ENCODE data around the gene C5. TPM values are rescaled to one million over a fixed set of nuclear protein-coding genes. Genes with fewer than 3 reads are reported as not detected.

Gene C5
- total RNA-seq, 4 donors from 2014 or later, result 0.20 to 3.4 (median 1.9) TPM

DNA sequence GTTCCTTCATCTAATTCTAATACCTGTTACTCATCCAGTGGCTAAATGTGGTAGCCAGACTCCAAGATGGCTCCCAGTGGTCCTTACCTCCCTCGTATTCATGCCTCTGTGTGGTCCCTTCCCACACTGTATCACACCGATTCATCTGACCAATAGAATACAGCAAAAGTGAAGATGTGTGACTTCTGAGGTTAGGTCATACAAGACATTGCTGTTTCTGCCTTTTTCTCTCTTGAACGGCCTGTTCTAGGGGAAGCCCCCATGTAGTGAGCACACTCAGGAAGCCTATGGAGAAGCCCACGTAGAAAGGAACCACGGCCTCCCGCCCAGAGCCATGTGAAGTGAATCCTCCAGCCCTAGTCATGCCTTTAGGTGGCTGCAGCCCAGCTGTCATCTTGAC, 9.4 kb upstream of the C5 start:
- 81 to 84% methylated on average over 2 to 6 of the region's 6 CpGs for WGBS, 2 donors (ENCODE audit: low coverage in 1 of 2)
- DNase-seq, result no peak
- Histone ChIP-seq H3K9me3 (no peaks in the 10 kb centered on the region), H3K36me3 (no peaks in the 10 kb centered on the region), H3K4me3 (no peak overlapping the region), H3K27ac (no peak overlapping the region), H3K27me3 (no peaks in the 10 kb centered on the region), H3K4me1 (peaks cover 0 to 3% (median 0%) of the 10 kb centered on the region in 4 donors)
- in situ Hi-C loops (cut with MboI; ENCODE audit: low pct_ligation_motif_present in 1 of 4, low pct_unique_long_range_greater_than_20kb in 1 of 4, low sequenced_read_pairs in 3 of 4) (loop anchor here in 1 of 4 donors (25.0 kb wide), 1 partner anchor 297 kb away; no protein-coding TSS in a partner anchor), intact Hi-C loops (cut with DNase I; ENCODE audit: low total_unique reads) (loop anchor here (10.0 kb wide), 1 partner anchor 305 kb away; no protein-coding TSS in a partner anchor)
- TF ChIP-seq POLR2AphosphoS5 (IDR thresholded peaks at IDR 0.05) (no peak), POLR2A (IDR thresholded peaks at IDR 0.05) (no peak)

DNA sequence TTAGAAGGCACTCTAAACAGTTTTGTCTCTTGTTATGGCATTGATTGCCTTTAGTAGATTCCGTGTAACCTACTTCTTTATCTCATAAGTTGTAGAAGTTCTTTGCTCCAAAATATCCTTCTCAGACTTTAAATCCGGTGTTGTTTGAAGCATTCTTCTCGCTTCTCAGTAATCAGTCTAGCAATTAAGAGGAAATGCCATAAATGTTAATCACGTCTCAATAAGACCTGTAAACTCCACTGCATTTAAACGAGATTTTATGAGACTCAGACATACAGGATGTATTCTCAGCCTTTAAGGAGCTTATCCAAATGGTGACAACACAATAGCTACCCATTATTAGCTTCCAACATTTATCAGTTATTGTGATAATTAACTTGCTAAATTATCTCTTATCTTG, 7.7 kb upstream of the C5 start:
- in situ Hi-C loops (cut with MboI; ENCODE audit: low pct_ligation_motif_present in 1 of 4, low pct_unique_long_range_greater_than_20kb in 1 of 4, low sequenced_read_pairs in 3 of 4), result loop anchor here in 1 of 4 donors (25.0 kb wide), 1 partner anchor 296 kb away; no protein-coding TSS in a partner anchor
- TF ChIP-seq, protein P1, sequence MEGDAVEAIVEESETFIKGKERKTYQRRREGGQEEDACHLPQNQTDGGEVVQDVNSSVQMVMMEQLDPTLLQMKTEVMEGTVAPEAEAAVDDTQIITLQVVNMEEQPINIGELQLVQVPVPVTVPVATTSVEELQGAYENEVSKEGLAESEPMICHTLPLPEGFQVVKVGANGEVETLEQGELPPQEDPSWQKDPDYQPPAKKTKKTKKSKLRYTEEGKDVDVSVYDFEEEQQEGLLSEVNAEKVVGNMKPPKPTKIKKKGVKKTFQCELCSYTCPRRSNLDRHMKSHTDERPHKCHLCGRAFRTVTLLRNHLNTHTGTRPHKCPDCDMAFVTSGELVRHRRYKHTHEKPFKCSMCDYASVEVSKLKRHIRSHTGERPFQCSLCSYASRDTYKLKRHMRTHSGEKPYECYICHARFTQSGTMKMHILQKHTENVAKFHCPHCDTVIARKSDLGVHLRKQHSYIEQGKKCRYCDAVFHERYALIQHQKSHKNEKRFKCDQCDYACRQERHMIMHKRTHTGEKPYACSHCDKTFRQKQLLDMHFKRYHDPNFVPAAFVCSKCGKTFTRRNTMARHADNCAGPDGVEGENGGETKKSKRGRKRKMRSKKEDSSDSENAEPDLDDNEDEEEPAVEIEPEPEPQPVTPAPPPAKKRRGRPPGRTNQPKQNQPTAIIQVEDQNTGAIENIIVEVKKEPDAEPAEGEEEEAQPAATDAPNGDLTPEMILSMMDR (IDR thresholded peaks at IDR 0.05), result no peak
- no peak for TF ChIP-seq POLR2AphosphoS5 (IDR thresholded peaks at IDR 0.05)
- TF ChIP-seq EP300 (IDR thresholded peaks at IDR 0.05; ENCODE audit: low read depth), result no peak
- TF ChIP-seq POLR2A (IDR thresholded peaks at IDR 0.05), result no peak
- H3K27ac ChIP-seq, result no peak overlapping the region
- peaks cover 0 to 3% (median 0%) of the 10 kb centered on the region in 4 donors for H3K4me1 ChIP-seq
- intact Hi-C loops (cut with DNase I; ENCODE audit: low total_unique reads), result loop anchor here (10.0 kb wide), 1 partner anchor 303 kb away; no protein-coding TSS in a partner anchor
- H3K4me3 ChIP-seq, result no peak overlapping the region
- H3K36me3 ChIP-seq, result no peaks in the 10 kb centered on the region
- 79 to 88% methylated on average over 5 of the region's 5 CpGs for WGBS, 2 donors (ENCODE audit: low coverage in 1 of 2)
- DNase-seq, result no peak
- no peaks in the 10 kb centered on the region for H3K27me3 ChIP-seq
- H3K9me3 ChIP-seq, result no peaks in the 10 kb centered on the region

DNA sequence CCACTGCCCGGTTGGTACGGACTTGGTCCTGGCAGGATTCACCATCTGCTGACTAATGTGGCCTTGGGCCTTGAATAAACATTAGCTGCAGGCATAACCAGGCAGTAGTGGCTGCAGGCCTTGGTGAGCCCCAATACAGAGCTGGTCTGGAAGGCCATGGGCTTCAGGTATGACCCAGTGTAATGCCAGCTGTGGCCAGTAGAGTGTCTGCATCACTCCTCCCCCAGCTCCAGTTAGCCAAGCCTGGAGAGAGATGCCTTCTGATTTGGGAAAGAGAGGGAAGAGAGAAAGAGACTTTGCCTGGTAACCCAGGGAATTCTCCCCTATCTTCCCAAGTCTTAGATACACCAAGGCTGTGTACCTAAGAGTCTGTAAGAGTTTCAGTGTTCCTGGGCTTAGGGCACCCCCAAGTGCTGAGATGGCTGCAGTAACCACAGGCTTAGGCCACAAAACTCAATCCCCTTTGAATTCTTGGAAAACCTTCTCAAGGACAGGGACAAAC, 5.6 kb upstream of the C5 start:
- in situ Hi-C loops (cut with MboI; ENCODE audit: low pct_ligation_motif_present in 1 of 4, low pct_unique_long_range_greater_than_20kb in 1 of 4, low sequenced_read_pairs in 3 of 4), result loop anchor here in 1 of 4 donors (25.0 kb wide), 1 partner anchor 293 kb away; no protein-coding TSS in a partner anchor
- 100% methylated on average over 2 of the region's 2 CpGs; no CpG with 5 or more reads in 1 of the 2 donors for WGBS, 2 donors (ENCODE audit: low coverage in 1 of 2)
- no peaks in the 10 kb centered on the region for H3K27me3 ChIP-seq
- peaks cover 0 to 3% (median 0%) of the 10 kb centered on the region in 4 donors for H3K4me1 ChIP-seq
- H3K36me3 ChIP-seq, result no peaks in the 10 kb centered on the region
- no peak overlapping the region for H3K4me3 ChIP-seq
- TF ChIP-seq, protein P1 (IDR thresholded peaks at IDR 0.05), result peak in 2 of 5 experiments; percentile 32 to 41
- no peak for TF ChIP-seq EP300 (IDR thresholded peaks at IDR 0.05; ENCODE audit: low read depth)
- TF ChIP-seq POLR2AphosphoS5 (IDR thresholded peaks at IDR 0.05), result no peak
- no peak for TF ChIP-seq POLR2A (IDR thresholded peaks at IDR 0.05)
- no peak for DNase-seq
- no peaks in the 10 kb centered on the region for H3K9me3 ChIP-seq
- intact Hi-C loops (cut with DNase I; ENCODE audit: low total_unique reads), result loop anchor here (10.0 kb wide), 1 partner anchor 301 kb away; no protein-coding TSS in a partner anchor
- H3K27ac ChIP-seq, result no peak overlapping the region

DNA sequence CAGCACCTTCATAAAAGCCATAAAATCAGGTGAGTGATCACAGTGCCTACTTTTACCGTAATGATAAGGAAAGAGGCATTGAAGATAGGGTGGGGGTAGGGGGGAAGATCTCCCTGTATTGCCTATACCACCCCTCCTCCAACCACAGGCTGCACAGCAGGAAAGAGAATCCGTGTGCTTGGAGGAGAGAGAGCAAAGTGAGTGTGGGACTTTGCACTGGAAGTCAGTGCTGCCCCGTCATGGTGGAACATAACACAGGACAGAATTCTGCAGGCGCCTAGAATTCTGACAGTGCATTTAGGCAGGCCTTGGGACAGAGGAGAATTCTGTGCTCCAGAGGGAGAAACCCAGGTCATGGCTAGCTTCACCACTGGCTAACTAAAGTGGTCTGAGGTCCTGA, 3.5 kb upstream of the C5 start:
- no peak overlapping the region for H3K27ac ChIP-seq
- intact Hi-C loops (cut with DNase I; ENCODE audit: low total_unique reads) (loop anchor here (10.0 kb wide), 1 partner anchor 299 kb away; no protein-coding TSS in a partner anchor), in situ Hi-C loops (cut with MboI; ENCODE audit: low pct_ligation_motif_present in 1 of 4, low pct_unique_long_range_greater_than_20kb in 1 of 4, low sequenced_read_pairs in 3 of 4) (loop anchor here in 1 of 4 donors (25.0 kb wide), 1 partner anchor 291 kb away; no protein-coding TSS in a partner anchor)

More for the DNA sequence above, 3.5 kb upstream of the C5 start:
- Histone ChIP-seq H3K4me3 (no peak overlapping the region), H3K27me3 (no peaks in the 10 kb centered on the region), H3K9me3 (no peaks in the 10 kb centered on the region), H3K36me3 (no peaks in the 10 kb centered on the region), H3K4me1 (no peaks in the 10 kb centered on the region)
- DNase-seq, result no peak
- TF ChIP-seq POLR2A (IDR thresholded peaks at IDR 0.05), result no peak
- TF ChIP-seq, protein P1 (IDR thresholded peaks at IDR 0.05), result no peak
- TF ChIP-seq POLR2AphosphoS5 (IDR thresholded peaks at IDR 0.05), result no peak
- no peak for TF ChIP-seq EP300 (IDR thresholded peaks at IDR 0.05; ENCODE audit: low read depth)
- 47 to 57% methylated on average over 3 to 4 of the region's 4 CpGs for WGBS, 2 donors (ENCODE audit: low coverage in 1 of 2)

Measured in transverse colon (tissue), 4 donors.